Endothelial cell of umbilical vein (primary cell): ENCODE results near the gene SP140.

Experiments
- CTCF ChIP-seq, 2 donors: IDR thresholded peaks; 1 replicate in 1 of 2; 2 replicates in 1 of 2; pipeline ENCODE4 v1.5.1; 2011; ENCODE audit warnings: low read length in 2 of 2, mild to moderate bottlenecking in 2 of 2, moderate library complexity in 2 of 2, control low read depth in 1 of 2, inconsistent platforms in 1 of 2, low read depth in 1 of 2; ENCODE audit not compliant: insufficient read depth in 1 of 2; ENCODE audit errors: extremely low read depth in 1 of 2
- EZH2 ChIP-seq: IDR thresholded peaks from 2 replicates; pipeline ENCODE4 v1.6.1; 2012; ENCODE audit warnings: borderline replicate concordance, low read depth, mild to moderate bottlenecking, moderate library complexity, low read length, inconsistent platforms; ENCODE audit not compliant: severe bottlenecking
- JUN ChIP-seq: IDR thresholded peaks from 2 replicates; pipeline ENCODE4 v1.6.1; 2011; ENCODE audit warnings: borderline replicate concordance, low read depth; ENCODE audit not compliant: insufficient read length, insufficient read depth
- POLR2A ChIP-seq: IDR thresholded peaks from 2 replicates; pipeline ENCODE4 v1.6.1; 2012; ENCODE audit warnings: low read depth, mild to moderate bottlenecking, control low read depth, low read length
- POLR2AphosphoS5 ChIP-seq: IDR thresholded peaks from 2 replicates; pipeline ENCODE4 v1.6.1; 2012; ENCODE audit warnings: low read depth, mild to moderate bottlenecking, control low read depth, low read length, moderate library complexity; ENCODE audit not compliant: insufficient read depth
- TF ChIP-seq, protein P1 (sequence below): IDR thresholded peaks from 2 replicates; pipeline ENCODE4 v1.6.1; 2011; ENCODE audit not compliant: insufficient read depth, insufficient read length

GRCh38 chr2:230268606-230269243 is 43.2 kb downstream of the SP140 start:
- TF ChIP-seq CTCF (IDR thresholded peaks at IDR 0.05; ENCODE audit: extremely low read depth in 1 of 2, insufficient read depth in 1 of 2, low read depth in 1 of 2, low read length in 2 of 2) (no peak), EZH2 (no peak), POLR2A (no peak), JUN (no peak), POLR2AphosphoS5 (no peak)
- TF ChIP-seq, protein P1, sequence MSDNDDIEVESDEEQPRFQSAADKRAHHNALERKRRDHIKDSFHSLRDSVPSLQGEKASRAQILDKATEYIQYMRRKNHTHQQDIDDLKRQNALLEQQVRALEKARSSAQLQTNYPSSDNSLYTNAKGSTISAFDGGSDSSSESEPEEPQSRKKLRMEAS = no peak
